Neuron (in vitro differentiated cells): ENCODE results near the gene DTNBP1.

Experiments
- H2AFZ ChIP-seq: one replicate; pipeline ENCODE4 v1.6.1; 2013; ENCODE audit warnings: low read depth, mild to moderate bottlenecking, inconsistent platforms, low read length, moderate library complexity
- H3K27me3 ChIP-seq: one replicate; pipeline ENCODE4 v1.6.1; 2013; ENCODE audit warnings: low read length; ENCODE audit not compliant: insufficient read depth
- H3K36me3 ChIP-seq: one replicate; pipeline ENCODE4 v1.6.1; 2013; ENCODE audit warnings: low read length; ENCODE audit not compliant: insufficient read depth
- H3K4me1 ChIP-seq: one replicate; pipeline ENCODE4 v1.6.1; 2013; ENCODE audit warnings: low read length; ENCODE audit not compliant: insufficient read depth
- H3K4me3 ChIP-seq: 2 replicates; pipeline ENCODE4 v1.5.1; 2013; ENCODE audit warnings: mild to moderate bottlenecking, low read length, moderate library complexity
- H3K9me3 ChIP-seq: one replicate; pipeline ENCODE4 v1.6.1; 2013; ENCODE audit warnings: low read length

Gene DTNBP1

GRCh38 chr6:15585760-15586214 lies 77.0 kb downstream of the DTNBP1 start:
- no peaks in the 10 kb centered on the region for H3K9me3 ChIP-seq
- no peaks in the 10 kb centered on the region for H3K36me3 ChIP-seq
- peaks cover 3% of the 10 kb centered on the region for H3K4me1 ChIP-seq
- H3K4me3 ChIP-seq: no peak overlapping the region
- H3K27me3 ChIP-seq: no peaks in the 10 kb centered on the region
- no peak overlapping the region for H2AFZ ChIP-seq

GRCh38 chr6:15582499-15582898 lies 80.3 kb downstream of the DTNBP1 start:
- H3K4me3 ChIP-seq: no peak overlapping the region
- no peaks in the 10 kb centered on the region for H3K9me3 ChIP-seq
- no peak overlapping the region for H2AFZ ChIP-seq
- peaks cover 3% of the 10 kb centered on the region for H3K4me1 ChIP-seq
- H3K36me3 ChIP-seq: no peaks in the 10 kb centered on the region
- no peaks in the 10 kb centered on the region for H3K27me3 ChIP-seq

GRCh38 chr6:15581751-15582150 lies 81.1 kb downstream of the DTNBP1 start:
- H3K36me3 ChIP-seq: no peaks in the 10 kb centered on the region
- no peaks in the 10 kb centered on the region for H3K9me3 ChIP-seq

GRCh38 chr6:15580326-15580725 lies 82.5 kb downstream of the DTNBP1 start:
- Histone ChIP-seq H3K4me3 (no peak overlapping the region), H3K9me3 (no peaks in the 10 kb centered on the region), H3K27me3 (no peaks in the 10 kb centered on the region), H2AFZ (no peak overlapping the region), H3K4me1 (no peaks in the 10 kb centered on the region), H3K36me3 (no peaks in the 10 kb centered on the region)

More at GRCh38 chr6:15581751-15582150, 81.1 kb downstream of the DTNBP1 start:
- Histone ChIP-seq H2AFZ (no peak overlapping the region), H3K4me1 (peaks cover 3% of the 10 kb centered on the region), H3K4me3 (no peak overlapping the region), H3K27me3 (no peaks in the 10 kb centered on the region)

- H2AFZ ChIP-seq: no peak overlapping the region
- no peaks in the 10 kb centered on the region for H3K36me3 ChIP-seq
- no peak overlapping the region for H3K4me3 ChIP-seq
- H3K27me3 ChIP-seq: no peaks in the 10 kb centered on the region
- H3K9me3 ChIP-seq: no peaks in the 10 kb centered on the region
- peaks cover 8% of the 10 kb centered on the region for H3K4me1 ChIP-seq
These were observed 84.0 kb downstream of the DTNBP1 start for GRCh38 chr6:15578716-15579391.

- no peak overlapping the region for H2AFZ ChIP-seq
- H3K4me1 ChIP-seq: peaks cover 8% of the 10 kb centered on the region
- H3K4me3 ChIP-seq: no peak overlapping the region
- H3K36me3 ChIP-seq: no peaks in the 10 kb centered on the region
- H3K9me3 ChIP-seq: no peaks in the 10 kb centered on the region
- no peaks in the 10 kb centered on the region for H3K27me3 ChIP-seq
These were observed 85.2 kb downstream of the DTNBP1 start for GRCh38 chr6:15577550-15578171.

- H3K27me3 ChIP-seq: no peaks in the 10 kb centered on the region
- H3K36me3 ChIP-seq: no peaks in the 10 kb centered on the region
- no peak overlapping the region for H3K4me3 ChIP-seq
- peaks cover 8% of the 10 kb centered on the region for H3K4me1 ChIP-seq
- no peaks in the 10 kb centered on the region for H3K9me3 ChIP-seq
- H2AFZ ChIP-seq: no peak overlapping the region
These were observed 85.7 kb downstream of the DTNBP1 start for GRCh38 chr6:15577106-15577505.

- no peak overlapping the region for H2AFZ ChIP-seq
- H3K9me3 ChIP-seq: no peaks in the 10 kb centered on the region
- no peaks in the 10 kb centered on the region for H3K36me3 ChIP-seq
- peaks cover 8% of the 10 kb centered on the region for H3K4me1 ChIP-seq
- H3K4me3 ChIP-seq: no peak overlapping the region
- no peaks in the 10 kb centered on the region for H3K27me3 ChIP-seq
These were observed 87.3 kb downstream of the DTNBP1 start for GRCh38 chr6:15575357-15576033.

- no peak overlapping the region for H3K4me3 ChIP-seq
- H3K4me1 ChIP-seq: peaks cover 8% of the 10 kb centered on the region
- H3K36me3 ChIP-seq: no peaks in the 10 kb centered on the region
- no peak overlapping the region for H2AFZ ChIP-seq
- no peaks in the 10 kb centered on the region for H3K27me3 ChIP-seq
- H3K9me3 ChIP-seq: no peaks in the 10 kb centered on the region
These were observed 88.3 kb downstream of the DTNBP1 start for GRCh38 chr6:15574486-15574885.

- Histone ChIP-seq H3K4me3 (no peak overlapping the region), H3K4me1 (peaks cover 8% of the 10 kb centered on the region), H2AFZ (no peak overlapping the region), H3K9me3 (no peaks in the 10 kb centered on the region), H3K27me3 (no peaks in the 10 kb centered on the region), H3K36me3 (no peaks in the 10 kb centered on the region)
These were observed 88.8 kb downstream of the DTNBP1 start for GRCh38 chr6:15574023-15574422.

GRCh38 chr6:15573384-15573783 lies 89.4 kb downstream of the DTNBP1 start:
- Histone ChIP-seq H3K36me3 (no peaks in the 10 kb centered on the region), H3K4me1 (peaks cover 8% of the 10 kb centered on the region), H3K27me3 (no peaks in the 10 kb centered on the region), H3K9me3 (no peaks in the 10 kb centered on the region), H2AFZ (no peak overlapping the region), H3K4me3 (no peak overlapping the region)

- no peaks in the 10 kb centered on the region for H3K36me3 ChIP-seq
- peaks cover 8% of the 10 kb centered on the region for H3K4me1 ChIP-seq
- H3K4me3 ChIP-seq: no peak overlapping the region
- H2AFZ ChIP-seq: no peak overlapping the region
- no peaks in the 10 kb centered on the region for H3K9me3 ChIP-seq
- H3K27me3 ChIP-seq: no peaks in the 10 kb centered on the region
These were observed 90.4 kb downstream of the DTNBP1 start for GRCh38 chr6:15572296-15573016.

- Histone ChIP-seq H2AFZ (no peak overlapping the region), H3K27me3 (no peaks in the 10 kb centered on the region), H3K36me3 (no peaks in the 10 kb centered on the region), H3K9me3 (no peaks in the 10 kb centered on the region), H3K4me3 (no peak overlapping the region), H3K4me1 (peaks cover 8% of the 10 kb centered on the region)
These were observed 92.7 kb downstream of the DTNBP1 start for GRCh38 chr6:15570171-15570570.
